Brain microvascular endothelial cell (primary cell): ENCODE measurements around the gene OR2L3.

Experiments used
- DNase-seq: peaks from one replicate; pipeline ENCODE4 v3.0.0-alpha.2; 2020
- H3K27ac ChIP-seq: fragments of 250-450 bp; sonication (Bioruptor Pico); 2 replicates; pipeline ENCODE4 v1.5.1; 2020; ENCODE audit warnings: mild to moderate bottlenecking, moderate library complexity
- H3K27me3 ChIP-seq: fragments of 250-450 bp; sonication (Bioruptor Pico); replicated peaks from 2 replicates; pipeline ENCODE4 v1.5.1; 2020; ENCODE audit warnings: mild to moderate bottlenecking
- H3K36me3 ChIP-seq: fragments of 250-450 bp; sonication (Bioruptor Pico); replicated peaks from 2 replicates; pipeline ENCODE4 v1.5.1; 2020; ENCODE audit warnings: mild to moderate bottlenecking
- H3K4me3 ChIP-seq: 2 replicates; pipeline ENCODE4 v1.5.1; 2011; ENCODE audit warnings: low read depth, mild to moderate bottlenecking, control low read depth, low read length, moderate library complexity
- CTCF ChIP-seq: IDR thresholded peaks from 2 replicates; pipeline ENCODE4 v1.5.1; 2011; ENCODE audit warnings: low read depth, mild to moderate bottlenecking, moderate library complexity, low read length, control low read depth, inconsistent platforms; ENCODE audit errors: missing control alignments
- in situ Hi-C: cut with HindIII; loops from 2 replicates; pipeline ENCODE4 v1.10.0; 2017; ENCODE audit warnings: low sequenced_read_pairs, low pct_ligation_motif_present

OR2L3 gene

DNA sequence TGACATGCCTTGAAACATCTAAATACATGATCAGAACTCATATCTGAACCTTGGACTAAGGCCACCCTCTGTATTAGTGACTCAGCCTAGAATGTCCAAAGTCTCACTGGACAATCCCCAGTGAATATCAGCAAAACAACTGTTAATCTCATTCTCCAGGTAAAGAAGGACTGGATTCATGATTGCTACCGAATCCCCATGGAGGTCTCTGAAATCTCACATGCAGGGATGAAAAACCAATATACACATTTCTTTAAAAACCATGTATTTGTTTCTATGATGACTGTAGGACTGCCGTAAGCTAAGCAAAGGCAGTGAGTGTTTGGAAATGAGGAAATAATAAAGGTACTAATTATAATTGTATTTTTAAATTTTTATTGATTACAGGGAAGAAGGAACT lies at the start of gene OR2L3:
Gene OR2L3, plus strand, starts transcription at position 301 of the 400 bp plus-strand sequence. CDS start 13,846 bp downstream, outside the sequence.
- no peaks in the 10 kb centered on the region for H3K36me3 ChIP-seq
- H3K27ac ChIP-seq: no peak within 1 kb of the TSS
- H3K27me3 ChIP-seq: no peaks in the 10 kb centered on the region
- no peak for DNase-seq
- H3K4me3 ChIP-seq: no peak within 1 kb of the TSS
- TF ChIP-seq CTCF: no peak
- in situ Hi-C loops: no loop called here

DNA sequence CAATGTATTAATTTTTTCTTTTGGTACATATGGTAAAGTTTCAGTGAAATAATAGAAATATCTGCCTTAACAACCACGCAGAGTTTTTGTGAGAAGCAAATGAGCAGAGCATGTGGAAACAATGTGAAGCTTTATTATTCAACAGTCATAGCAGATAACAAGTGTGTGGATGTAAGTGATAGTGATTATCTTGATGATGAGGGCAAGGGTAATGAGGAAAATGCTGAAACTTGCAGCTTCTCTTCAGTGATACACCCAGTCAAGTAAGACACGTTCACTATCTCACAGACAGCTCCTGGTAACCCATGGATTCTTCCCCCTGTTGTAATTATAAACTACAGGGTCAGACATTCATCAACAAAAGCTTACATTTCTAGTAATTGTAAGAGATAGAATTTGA lies 47.8 kb upstream of the OR2L3 start:
- in situ Hi-C loops: no loop called here
- DNase-seq: no peak
- no peak for TF ChIP-seq CTCF
- no peaks in the 10 kb centered on the region for H3K27me3 ChIP-seq
- no peak overlapping the region for H3K27ac ChIP-seq
- no peak overlapping the region for H3K4me3 ChIP-seq
- H3K36me3 ChIP-seq: no peaks in the 10 kb centered on the region

DNA sequence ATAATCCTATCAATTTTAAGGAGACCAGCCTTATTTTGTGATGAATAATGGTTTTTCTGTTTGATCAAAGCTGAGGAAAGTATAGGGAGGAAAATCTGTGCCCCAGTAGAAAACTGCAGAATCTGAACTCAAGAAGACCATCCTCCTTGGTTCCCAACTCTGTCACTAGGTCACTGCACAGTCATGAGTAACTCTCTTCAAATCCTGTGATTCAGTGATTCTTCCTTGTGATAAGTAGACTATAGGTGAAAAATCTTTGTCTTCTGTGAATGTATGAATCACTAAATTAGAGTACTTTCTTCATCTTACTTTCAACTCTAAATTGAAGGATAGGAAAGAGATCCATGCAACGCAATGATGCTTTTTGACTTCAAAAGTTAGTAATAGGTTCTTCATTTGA lies 46.5 kb upstream of the OR2L3 start:
- Histone ChIP-seq H3K36me3 (no peaks in the 10 kb centered on the region), H3K4me3 (no peak overlapping the region), H3K27me3 (no peaks in the 10 kb centered on the region), H3K27ac (no peak overlapping the region)
- in situ Hi-C loops: no loop called here
- DNase-seq: no peak
- no peak for TF ChIP-seq CTCF

DNA sequence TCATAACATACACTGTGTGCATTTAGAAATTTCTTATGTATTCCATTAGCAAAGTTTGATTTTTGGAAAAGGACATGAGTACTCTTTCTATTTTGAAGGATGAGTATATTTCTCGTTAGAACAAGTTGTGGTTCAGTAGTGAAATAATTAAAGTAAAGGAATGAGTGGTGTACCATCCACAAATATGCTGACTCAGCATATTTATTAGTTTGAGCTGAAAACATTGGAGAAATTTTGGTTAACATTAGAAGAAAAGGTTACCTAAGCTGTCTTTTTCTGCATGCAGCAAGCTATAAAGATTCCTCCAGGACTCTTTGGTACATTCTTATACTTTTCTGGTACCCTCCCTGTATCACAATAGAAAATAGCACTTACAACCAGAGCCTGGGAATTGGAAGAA lies 38.9 kb upstream of the OR2L3 start:
- in situ Hi-C loops: no loop called here
- TF ChIP-seq CTCF: no peak
- no peak for DNase-seq
- Histone ChIP-seq H3K36me3 (no peaks in the 10 kb centered on the region), H3K4me3 (no peak overlapping the region), H3K27me3 (no peaks in the 10 kb centered on the region), H3K27ac (no peak overlapping the region)

- Histone ChIP-seq H3K27ac (no peak overlapping the region), H3K27me3 (no peaks in the 10 kb centered on the region), H3K36me3 (no peaks in the 10 kb centered on the region), H3K4me3 (no peak overlapping the region)
- in situ Hi-C loops: no loop called here
- DNase-seq: no peak
- no peak for TF ChIP-seq CTCF
These were observed 37.0 kb upstream of the OR2L3 start for GRCh38 chr1:248009681-248010080.

- no peaks in the 10 kb centered on the region for H3K27me3 ChIP-seq
- no peaks in the 10 kb centered on the region for H3K36me3 ChIP-seq
- TF ChIP-seq CTCF: no peak
- no peak for DNase-seq
- no peak within 1 kb of the TSS for H3K27ac ChIP-seq
- no peak within 1 kb of the TSS for H3K4me3 ChIP-seq
- in situ Hi-C loops: no loop called here
These were observed 33.4 kb upstream of the OR2L3 start, which contains the start of gene OR2L5 for GRCh38 chr1:248013229-248013710. Gene OR2L5 (plus strand): TSS chr1:248013660. CDS start chr1:248021948, 8,288 bp downstream.
